GM19468 (cell line): ENCODE data around the gene DAAM2.

Experiments used
- ATAC-seq: cut with Tn5 transposase; IDR thresholded peaks from one replicate; pipeline ENCODE4 v1.9.1; 2021; ENCODE audit warnings: mild to moderate bottlenecking, moderate library complexity, moderate number of reproducible peaks; ENCODE audit not compliant: unreplicated experiment; ENCODE audit errors: extremely low read depth

The DAAM2 gene

DNA sequence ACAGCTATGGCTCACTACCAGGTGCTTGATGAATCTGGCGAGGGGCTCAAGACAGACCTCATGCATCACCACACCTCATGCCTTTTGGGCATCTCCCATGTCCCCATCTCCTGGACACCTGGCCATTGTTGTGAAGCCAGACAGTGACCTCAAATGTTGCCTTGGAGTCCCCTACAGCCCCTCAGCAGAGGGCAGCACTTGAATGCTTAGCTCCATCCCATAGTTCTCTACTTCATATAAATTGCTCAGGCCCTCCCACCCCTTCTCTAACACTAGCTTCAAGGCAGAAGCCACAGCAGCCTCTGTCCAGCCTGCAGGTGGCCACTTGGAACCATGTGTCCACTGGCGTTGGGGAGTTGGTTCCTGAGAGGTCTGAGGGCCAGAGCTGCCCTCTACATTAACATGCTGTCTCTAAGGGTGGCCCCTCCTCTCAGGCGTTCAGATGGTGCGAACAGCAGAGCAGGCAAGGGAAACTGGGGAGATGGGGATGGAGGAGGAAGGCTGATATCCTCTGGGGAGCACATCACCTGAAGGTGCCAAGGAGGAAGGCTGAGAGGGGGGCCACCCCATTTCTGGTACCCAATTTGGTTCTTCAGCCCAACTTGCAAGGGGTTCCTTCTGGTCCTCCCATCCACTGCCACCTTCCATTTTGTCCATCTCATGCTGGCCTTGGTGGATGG lies 110.8 kb downstream of the DAAM2 start:
- ATAC-seq: no peak

DNA sequence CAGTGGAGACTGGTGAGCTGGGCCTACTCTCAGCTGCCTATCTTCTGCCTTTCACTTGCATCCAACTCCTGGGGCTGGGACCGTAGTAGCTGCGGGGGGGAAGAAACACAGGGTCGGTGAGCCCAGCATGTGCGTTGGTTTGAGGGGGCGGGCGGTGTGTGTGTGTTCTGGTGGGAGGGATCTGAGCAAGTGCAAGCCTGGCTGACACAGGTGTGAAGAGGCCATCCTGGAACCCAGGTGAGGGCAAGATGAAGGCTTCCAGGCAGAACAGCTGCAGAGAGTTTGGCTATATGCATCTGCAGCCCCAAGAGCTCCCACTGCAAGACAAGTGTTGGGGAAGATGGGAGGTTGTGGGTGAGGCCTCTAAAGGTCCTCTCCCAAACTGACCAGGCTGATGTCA lies 111.5 kb downstream of the DAAM2 start:
- no peak for ATAC-seq

DNA sequence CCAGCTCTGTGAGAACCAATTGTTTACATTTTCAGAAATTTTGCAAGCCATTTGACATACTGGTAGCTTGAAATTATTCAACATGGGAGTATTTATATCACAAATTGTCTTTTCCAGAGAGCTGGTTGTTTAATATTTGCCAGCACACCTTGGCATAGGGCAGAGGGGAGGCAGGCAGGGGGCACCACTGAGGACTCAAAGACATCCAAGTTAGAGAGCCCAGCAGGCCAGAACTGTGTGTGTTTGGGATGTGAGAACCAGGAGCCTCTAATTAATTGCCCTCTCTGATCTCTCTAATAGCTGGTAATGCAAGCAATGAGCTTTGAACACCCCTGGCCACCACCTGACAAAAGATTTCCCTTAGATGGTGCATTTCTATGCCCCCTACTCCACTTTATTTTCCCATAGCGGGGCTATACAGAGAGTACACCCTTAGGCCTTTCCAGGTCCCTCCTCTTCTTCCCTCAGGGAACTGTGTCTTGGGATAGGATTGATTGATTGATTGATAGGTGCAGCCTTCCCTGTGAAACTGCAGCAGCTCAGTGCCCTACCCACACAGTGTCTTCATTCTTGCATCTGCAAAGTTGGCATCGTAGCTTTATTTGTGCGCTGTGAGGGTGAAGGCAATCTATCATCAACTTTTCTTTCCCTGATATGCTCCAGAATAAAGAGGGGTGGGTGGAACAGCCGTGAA lies 112.9 kb downstream of the DAAM2 start:
- ATAC-seq: no peak

DNA sequence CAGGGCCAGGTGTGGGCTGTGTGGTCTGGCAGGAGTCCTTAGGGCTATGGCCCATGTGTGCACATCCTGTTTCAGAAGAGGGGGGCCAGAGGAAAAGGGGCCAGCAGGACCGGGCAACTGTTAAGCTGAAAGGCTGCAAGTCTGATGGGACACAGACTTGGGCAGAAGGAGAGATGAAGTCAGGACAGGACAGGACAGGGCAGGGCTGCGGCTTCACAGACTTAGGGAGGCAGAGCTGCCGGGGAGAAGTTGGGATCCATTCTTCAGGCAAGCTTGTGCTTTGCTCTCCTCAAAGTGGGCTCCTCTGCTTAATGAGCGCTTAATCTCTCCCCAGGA lies 113.4 kb downstream of the DAAM2 start:
- no peak for ATAC-seq

DNA sequence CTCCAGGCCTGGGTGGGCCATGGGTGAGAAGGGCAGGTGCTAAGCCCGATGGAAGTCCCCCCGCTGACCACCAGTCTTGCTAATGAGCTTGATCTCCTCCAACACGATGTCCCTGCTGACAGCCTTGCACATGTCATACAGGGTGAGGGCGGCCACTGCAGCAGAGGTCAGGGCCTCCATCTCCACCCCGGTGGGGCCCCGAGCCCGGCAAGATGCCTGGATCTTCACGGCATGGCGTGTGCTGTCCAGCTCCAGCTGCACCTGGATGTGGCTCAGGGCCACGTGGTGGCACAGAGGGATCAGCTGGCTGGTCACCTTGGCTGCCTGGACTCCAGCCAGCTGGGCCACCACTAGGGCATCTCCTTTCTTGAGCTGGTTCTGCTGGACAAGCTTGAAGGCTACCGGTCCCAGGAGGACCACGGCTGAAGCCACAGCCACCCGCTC lies 114.2 kb downstream of the DAAM2 start:
- no peak for ATAC-seq

DNA sequence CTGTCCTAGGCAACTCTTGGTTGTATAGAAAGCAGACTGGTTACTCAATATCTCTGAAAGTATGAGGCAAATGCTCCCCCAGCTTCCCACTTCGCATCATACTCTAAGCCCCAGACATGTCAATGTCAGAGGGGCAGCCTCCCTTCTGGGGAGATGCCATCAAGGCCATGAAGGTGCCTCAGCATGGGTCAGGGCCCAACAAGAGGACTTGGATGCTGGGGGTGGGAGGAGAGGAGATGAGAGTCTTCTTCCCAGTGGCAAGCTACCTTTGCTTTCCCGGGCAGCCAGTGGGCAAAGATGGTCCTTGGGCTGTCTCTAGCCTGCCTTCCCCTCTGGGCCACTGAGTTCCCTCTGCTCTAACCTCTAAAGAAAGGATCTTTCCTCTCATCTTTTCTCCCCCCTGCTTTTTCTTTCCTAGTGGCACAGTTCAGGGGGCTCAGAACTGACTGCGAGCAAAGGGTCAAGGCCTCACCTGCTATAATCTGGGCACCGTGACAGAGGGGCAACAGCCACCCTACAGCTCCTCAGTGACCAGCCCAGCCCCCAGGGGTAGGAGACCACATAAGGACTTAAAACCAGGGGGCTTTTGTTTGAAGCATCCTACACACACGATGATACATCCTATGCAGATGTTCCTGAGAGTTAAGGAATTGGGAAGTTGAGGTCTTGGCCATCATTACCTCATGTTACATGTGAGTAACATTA lies 115.8 kb downstream of the DAAM2 start:
- no peak for ATAC-seq

DNA sequence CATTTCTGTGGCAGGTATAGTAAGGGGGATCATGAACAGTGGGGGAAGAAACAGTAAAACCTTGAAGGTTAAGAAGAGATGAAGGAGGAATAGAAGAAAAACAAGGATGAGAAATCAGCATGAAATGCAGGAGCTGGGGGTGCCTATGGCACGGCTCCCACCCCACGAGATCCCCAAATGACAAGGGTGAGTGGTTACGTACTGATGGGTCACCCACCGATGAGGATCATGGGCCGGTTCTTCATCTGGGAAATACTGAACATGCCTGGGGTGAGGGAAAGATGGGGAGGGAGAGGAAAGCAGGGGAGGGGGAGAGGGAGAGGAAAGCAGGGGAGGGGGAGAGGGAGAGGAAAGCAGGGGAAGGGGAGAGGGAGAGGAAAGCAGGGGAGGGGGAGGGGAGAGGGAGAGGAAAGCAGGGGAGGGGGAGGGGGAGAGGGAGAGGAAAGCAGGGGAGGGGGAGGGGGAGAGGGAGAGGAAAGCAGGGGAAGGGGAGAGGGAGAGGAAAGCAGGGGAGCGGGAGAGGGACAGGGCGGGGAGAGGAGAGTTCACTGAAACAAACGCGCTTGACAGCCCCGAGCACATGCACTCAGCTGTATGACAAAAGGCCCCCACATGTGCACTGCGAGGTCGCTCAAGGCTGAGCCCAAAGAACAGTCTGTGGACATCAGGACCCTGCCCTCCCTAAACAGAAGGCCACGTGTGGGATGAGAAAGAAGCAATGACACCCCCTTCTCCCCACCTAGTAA lies 116.8 kb downstream of the DAAM2 start:
- ATAC-seq: no peak

DNA sequence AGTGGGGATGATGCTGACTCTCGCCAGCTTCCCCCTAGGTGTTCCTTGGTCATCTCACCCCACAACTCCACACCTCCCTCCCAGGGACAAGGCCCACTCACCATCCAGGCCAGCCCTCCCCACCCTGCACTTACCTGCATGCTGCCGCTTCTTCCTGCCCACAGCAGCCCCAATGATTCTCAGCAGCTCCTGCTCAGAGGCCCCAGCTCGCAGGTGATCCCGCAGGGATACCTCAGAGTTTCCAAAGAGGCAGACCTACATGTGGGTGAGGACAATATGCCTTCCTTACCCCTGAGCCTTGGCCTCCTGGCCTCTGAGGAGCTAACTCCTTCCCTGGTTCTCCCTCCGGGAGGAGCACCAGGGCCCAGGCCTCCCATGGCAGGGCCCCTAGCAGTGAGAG lies 117.5 kb downstream of the DAAM2 start:
- ATAC-seq: no peak

DNA sequence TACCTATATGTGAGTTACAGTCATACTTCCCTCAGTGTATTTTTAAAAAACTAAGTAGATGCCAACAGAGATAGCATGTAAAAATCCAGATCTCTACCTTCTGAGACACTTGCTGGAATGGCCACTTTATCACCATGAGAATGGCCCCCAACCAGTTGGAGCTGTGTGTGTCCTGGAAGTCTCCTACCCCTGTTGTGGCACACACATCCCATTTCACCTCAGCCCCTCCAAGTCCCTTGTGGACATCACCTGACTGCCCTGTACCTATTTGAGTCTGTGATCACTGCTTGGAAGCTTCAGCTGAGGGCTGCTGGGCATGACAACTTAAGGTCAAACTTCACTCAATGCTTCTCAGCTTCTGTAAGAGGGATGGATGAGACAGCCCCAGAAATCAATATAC lies 118.0 kb downstream of the DAAM2 start:
- ATAC-seq: no peak

DNA sequence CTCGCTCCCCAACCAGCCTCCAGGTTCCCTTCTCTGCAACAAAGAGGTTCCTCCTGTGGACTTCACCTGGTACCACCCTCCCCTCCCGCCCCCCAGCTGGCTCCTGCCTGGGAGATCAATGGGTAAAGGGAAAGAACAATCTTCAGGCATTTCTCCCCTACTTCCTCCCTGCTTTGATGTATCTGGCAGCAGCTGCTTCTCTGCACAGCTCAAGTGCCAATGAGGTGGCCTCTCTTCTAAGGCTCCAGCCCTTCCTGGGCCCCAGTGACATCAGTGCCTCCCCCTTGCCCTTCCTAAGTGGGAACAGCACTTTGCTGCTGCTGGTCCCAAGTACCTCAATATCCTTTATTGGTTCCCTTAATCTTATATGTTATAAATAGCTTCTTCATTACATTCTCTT lies 118.6 kb downstream of the DAAM2 start:
- ATAC-seq: no peak

DNA sequence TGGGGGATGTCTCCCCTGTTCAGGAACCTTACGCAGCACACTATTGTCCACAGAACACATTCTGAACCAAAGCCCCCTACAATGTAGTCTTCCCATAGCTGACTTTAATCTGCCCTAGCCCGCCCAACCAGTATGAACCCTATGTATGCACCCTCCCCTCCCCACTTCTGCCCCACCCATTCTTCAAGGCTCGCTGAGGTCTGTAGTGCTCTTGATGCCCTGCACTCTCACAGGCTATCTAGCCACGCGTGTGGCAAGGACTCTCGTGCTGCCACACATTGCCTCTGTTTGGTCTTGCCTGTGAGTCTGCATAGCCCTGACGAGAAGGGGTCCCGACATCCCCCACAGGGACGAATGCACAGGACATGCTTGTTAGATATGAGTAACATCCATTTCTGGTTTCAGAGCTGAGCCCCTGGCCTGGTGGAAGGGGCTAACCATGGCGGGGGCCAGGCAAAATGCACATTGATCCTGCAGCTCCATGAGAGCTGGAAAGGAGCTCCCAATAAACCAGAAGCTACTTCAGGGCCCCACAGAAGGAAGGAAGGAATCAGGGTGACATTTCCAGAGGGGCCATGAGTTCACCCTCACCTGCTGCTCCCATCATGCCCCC lies 119.4 kb downstream of the DAAM2 start:
- no peak for ATAC-seq

DNA sequence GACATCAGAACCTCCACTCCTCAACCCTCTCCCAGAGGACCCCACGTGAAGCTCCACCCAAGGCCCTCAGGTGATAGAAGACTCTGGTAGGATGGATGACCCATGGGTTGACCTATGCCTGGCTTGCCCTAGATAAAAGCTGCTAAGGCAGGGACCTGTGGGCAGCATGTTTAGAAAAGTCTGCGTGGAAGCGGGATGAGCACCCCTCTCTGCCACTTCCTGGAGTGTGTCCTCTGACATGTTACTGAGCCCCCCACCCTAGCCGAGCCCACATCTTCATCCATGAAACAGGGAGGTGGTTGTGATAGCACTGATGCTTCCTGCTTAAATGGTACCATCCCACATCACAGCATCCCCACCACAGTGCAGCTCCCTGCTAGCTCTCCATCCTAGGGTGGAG lies 120.3 kb downstream of the DAAM2 start:
- no peak for ATAC-seq

DNA sequence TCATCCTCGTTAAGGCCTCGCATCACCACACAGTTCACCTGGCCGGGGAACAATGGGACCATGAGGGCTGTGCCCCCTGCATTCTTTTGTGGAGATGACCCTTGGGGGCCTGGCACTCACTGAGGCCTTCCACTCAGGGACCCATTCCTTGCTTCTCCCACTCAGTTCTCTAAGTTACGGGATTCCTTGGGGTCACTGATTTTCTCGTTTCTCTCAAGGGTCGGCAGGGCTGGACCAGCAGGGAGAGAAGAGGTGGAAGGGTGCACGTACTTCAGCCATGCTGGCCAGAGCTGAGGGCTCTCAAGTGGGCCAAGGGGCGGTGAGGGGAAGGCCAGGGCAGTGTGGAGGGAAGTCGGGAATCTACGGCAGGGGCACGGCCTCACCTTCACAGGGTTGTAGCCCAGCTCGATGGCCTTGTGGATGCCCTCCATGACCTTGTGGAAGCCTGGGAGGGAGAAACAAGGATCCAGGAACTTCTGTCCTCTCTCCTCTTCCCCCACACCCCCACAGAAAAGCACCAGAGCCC lies 121.3 kb downstream of the DAAM2 start:
- ATAC-seq: no peak

DNA sequence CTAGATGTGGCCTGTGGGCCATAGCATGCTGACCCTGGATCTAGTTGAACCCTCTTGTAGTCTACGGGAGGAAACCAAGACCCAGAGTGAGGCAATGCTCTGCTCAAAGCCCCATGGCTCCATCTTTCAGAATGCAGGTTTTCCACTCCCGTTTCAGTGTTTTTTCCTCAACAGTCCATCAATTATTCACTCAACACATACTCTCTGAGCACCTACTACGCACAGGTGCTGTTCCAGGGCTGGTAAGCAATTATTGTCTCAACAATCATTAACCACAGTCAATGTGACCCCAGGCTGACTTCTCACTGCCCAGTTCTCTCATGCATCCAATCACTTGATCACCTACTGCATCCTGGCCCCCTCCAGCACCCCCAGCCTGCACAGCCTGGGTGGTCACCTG lies 122.1 kb downstream of the DAAM2 start:
- ATAC-seq: no peak

DNA sequence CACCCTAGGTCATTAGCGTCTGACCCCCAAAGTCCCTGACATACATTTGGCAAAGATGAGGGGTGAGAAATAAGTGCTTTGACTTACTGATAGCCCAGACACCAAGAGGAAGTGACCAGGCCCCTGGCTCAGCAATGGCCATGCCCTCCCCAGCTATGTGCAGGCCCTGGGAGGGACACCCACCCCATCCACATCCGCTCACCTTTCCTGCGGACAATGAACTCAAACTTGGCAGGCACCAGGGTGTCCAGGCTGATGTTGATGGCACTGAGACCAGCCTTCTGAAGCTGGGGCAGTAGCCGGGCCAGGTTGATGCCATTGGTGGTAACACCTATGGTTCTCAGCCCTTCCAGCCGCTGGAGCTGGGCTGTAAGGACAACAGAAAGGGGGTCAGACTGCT lies 123.7 kb downstream of the DAAM2 start:
- ATAC-seq: no peak

DNA sequence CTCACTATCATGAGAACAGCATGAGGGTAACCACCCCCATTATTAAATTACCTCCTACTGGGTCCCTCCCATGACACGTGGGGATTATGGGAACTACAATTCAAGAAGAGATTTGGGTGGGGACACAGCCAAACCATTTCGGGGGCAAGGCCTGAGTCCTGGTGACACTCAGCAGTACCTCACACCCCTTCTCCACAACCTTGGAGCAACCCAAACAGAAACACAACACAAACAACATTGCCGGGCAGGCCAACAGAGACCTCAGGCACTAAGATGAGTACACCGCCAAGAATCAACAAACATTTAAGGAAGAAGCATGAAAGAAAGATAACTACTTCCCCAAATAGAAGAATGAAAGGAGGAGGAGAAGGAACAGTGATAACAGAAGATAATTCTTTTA lies 125.2 kb downstream of the DAAM2 start:
- no peak for ATAC-seq

DNA sequence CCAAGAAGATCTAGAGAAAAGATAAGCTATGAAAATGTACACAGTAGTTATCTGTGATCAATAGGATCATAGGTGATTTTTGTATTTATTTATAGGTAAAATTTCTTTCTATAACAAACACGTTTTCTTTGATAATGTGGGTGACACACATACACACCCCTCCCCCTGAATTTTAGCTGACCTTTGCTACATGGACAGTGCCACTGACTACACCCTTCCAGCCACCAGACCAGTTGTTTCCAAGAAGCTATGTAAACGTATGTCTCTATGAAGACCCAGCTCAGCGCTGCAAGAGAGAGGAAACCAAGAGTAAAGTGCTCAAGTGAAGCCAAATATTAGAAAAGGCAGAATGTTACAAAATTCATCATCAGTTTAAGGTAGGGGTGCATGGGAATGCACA lies 125.8 kb downstream of the DAAM2 start:
- ATAC-seq: no peak

DNA sequence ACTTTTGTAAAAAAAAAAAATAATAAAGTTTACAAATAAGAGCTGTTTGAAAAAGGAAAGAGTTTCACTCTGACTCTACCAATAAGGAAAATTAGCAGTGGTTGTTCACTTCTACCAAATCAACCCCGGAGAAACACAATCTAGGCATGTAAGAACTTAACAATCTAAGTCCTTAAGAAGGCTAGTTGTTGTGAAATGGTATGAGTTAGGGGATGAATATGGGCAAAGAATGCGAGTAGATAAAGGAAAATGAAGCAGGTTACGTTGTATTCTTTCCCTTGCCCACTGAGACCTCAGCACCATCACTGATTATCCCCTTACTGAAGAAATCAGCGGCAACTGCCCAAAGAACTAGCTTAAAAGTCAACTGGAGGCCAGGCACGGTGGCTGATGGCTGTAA lies 126.7 kb downstream of the DAAM2 start:
- no peak for ATAC-seq

DNA sequence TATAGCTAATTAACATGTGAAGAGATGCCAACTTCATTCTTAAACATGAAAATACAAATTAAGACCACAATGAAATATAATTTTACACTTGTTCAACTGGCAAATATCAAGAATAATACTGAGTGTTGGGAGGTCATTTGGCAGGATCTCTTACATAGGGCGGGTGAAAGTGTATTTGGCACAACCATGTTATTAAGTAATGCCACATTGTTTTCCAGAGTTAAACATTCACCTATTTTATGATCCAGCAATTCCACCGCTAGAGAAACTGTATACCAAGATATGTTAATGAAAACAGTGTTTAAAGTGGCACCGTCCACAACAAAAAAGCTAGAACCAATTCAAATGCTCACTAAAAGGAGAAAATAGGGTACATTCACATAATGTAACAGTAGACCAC lies 128.0 kb downstream of the DAAM2 start:
- no peak for ATAC-seq

DNA sequence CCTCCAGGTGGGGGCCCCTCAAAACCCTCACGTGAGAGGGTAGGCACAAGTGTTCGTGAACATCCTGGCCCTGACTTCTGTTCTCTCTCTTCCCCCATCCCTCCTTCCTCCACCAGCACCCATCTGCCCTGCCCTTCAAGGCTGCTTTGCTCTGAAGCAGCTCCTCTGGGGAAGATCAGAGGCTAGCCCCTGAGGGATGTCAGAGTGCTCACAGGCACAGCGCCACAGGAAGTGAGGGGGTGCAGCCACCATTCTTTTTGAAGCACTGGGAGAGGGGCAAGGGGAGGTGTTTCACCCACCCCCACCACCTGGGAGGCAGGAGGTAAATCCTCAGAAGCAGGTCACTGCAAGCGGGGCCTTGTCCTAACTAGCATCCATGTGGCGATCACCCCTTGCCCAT lies 130.6 kb downstream of the DAAM2 start:
- ATAC-seq: no peak
